ENCODE measurements around the gene AK9.
A peak's percentile ranks its signal among the peaks of the same experiment; 100 is the strongest.

Gene AK9

GRCh38 chr6:109455437-109456110 lies 235.4 kb downstream of the AK9 start, which contains the start of gene MICAL1:
TSS of gene MICAL1 (minus strand) at chr6:109455772. CDS start at chr6:109454196, 1,576 bp downstream.
- DNase-seq = peak; percentile 55

GRCh38 chr6:109454496-109455436 lies 236.2 kb downstream of the AK9 start:
- DNase-seq = peak; percentile 53

GRCh38 chr6:109453594-109454495 lies 237.2 kb downstream of the AK9 start:
- DNase-seq = no peak

GRCh38 chr6:109453156-109453555 lies 237.8 kb downstream of the AK9 start:
- no peak for DNase-seq

GRCh38 chr6:109452181-109452580 lies 238.8 kb downstream of the AK9 start:
- DNase-seq = no peak

GRCh38 chr6:109451376-109451775 lies 239.6 kb downstream of the AK9 start:
- DNase-seq = no peak

GRCh38 chr6:109450801-109451200 lies 240.2 kb downstream of the AK9 start:
- no peak for DNase-seq

GRCh38 chr6:109449795-109450673 lies 241.0 kb downstream of the AK9 start:
- no peak for DNase-seq

GRCh38 chr6:109449064-109449794 lies 241.8 kb downstream of the AK9 start:
- DNase-seq = no peak

GRCh38 chr6:109448615-109449014 lies 242.4 kb downstream of the AK9 start:
- DNase-seq = no peak

GRCh38 chr6:109447878-109448555 lies 243.0 kb downstream of the AK9 start:
- no peak for DNase-seq

- DNase-seq = no peak
These were observed 243.9 kb downstream of the AK9 start for GRCh38 chr6:109447087-109447486.

GRCh38 chr6:109446541-109446940 lies 244.5 kb downstream of the AK9 start:
- DNase-seq = no peak

GRCh38 chr6:109446072-109446471 lies 244.9 kb downstream of the AK9 start:
- no peak for DNase-seq

- no peak for DNase-seq
These were observed 245.6 kb downstream of the AK9 start for GRCh38 chr6:109445382-109445781.

- no peak for DNase-seq
These were observed 247.5 kb downstream of the AK9 start for GRCh38 chr6:109443425-109443950.
